CD4-positive, alpha-beta memory T cell (primary cell): ENCODE measurements around the gene ANKRD52. TPM values are rescaled to one million over a fixed set of nuclear protein-coding genes. Genes with fewer than 3 reads are reported as not detected.

Experiments
- CTCF ChIA-PET: fragments of 350-600 bp; sonication (Branson Sonifier 250); formaldehyde crosslinking; loops from one replicate; lab custom pipeline; 2021; ENCODE audit warnings: inconsistent platforms; ENCODE audit not compliant: partially characterized antibody; lab: Charles Lee
- POLR2A ChIA-PET: fragments of 350-600 bp; sonication (Branson Sonifier 250); formaldehyde crosslinking; loops from one replicate; lab custom pipeline; 2021; ENCODE audit not compliant: partially characterized antibody; lab: Charles Lee
- DNase-seq, 5 donors: peaks; one replicate each; pipeline versions ENCODE4 v3.0.0 to v3.0.0-alpha.2; 2020 to 2022; ENCODE audit warnings: mixed read lengths in 1 of 5
- H3K27ac ChIP-seq: one replicate; pipeline ENCODE4 v1.7.0; 2013; ENCODE audit warnings: low read depth, low read length
- H3K27me3 ChIP-seq: 2 replicates; pipeline ENCODE4 v1.7.0; 2013; ENCODE audit warnings: mild to moderate bottlenecking, low read length, moderate library complexity; ENCODE audit not compliant: insufficient read depth
- H3K36me3 ChIP-seq: 2 replicates; pipeline ENCODE4 v1.7.0; 2013; ENCODE audit warnings: mild to moderate bottlenecking, low read length, moderate library complexity; ENCODE audit not compliant: insufficient read depth
- H3K4me1 ChIP-seq: 2 replicates; pipeline ENCODE4 v1.7.0; 2013; ENCODE audit warnings: mild to moderate bottlenecking, low read length, moderate library complexity; ENCODE audit not compliant: insufficient read depth
- H3K4me3 ChIP-seq, 2 donors: one replicate each; pipeline ENCODE4 v1.7.0; 2013; ENCODE audit warnings: low read length in 2 of 2, mild to moderate bottlenecking in 1 of 2
- H3K9me3 ChIP-seq, 2 donors: one replicate each; pipeline ENCODE4 v1.7.0; 2013; ENCODE audit warnings: low read length in 2 of 2, control low read depth in 1 of 2; ENCODE audit not compliant: control insufficient read depth in 1 of 2
- H3K27ac Mint-ChIP-seq, 7 donors: one replicate each; pipeline ENCODE4 v1.8.0; 2020 to 2021; ENCODE audit warnings: mixed read lengths in 7 of 7, mild to moderate bottlenecking in 6 of 7, inconsistent platforms in 3 of 7, moderate library complexity in 3 of 7
- H3K27me3 Mint-ChIP-seq, 2 donors: one replicate each; pipeline ENCODE4 v1.8.0; 2020 to 2021; ENCODE audit warnings: mixed read lengths in 2 of 2
- H3K36me3 Mint-ChIP-seq, 2 donors: one replicate each; pipeline ENCODE4 v1.8.0; 2020 to 2021; ENCODE audit warnings: mixed read lengths in 2 of 2, inconsistent platforms in 1 of 2, mild to moderate bottlenecking in 1 of 2
- H3K4me1 Mint-ChIP-seq, 4 donors: one replicate each; pipeline ENCODE4 v1.8.0; 2020 to 2021; ENCODE audit warnings: mixed read lengths in 4 of 4, mild to moderate bottlenecking in 1 of 4
- H3K4me3 Mint-ChIP-seq, 8 donors: one replicate each; pipeline ENCODE4 v1.8.0; 2020 to 2021; ENCODE audit warnings: mixed read lengths in 8 of 8, mild to moderate bottlenecking in 7 of 8, moderate library complexity in 6 of 8, inconsistent platforms in 3 of 8
- H3K9me3 Mint-ChIP-seq, 8 donors: one replicate each; pipeline ENCODE4 v1.8.0; 2020 to 2021; ENCODE audit warnings: mixed read lengths in 8 of 8, mild to moderate bottlenecking in 5 of 8, inconsistent platforms in 3 of 8, moderate library complexity in 1 of 8
- intact Hi-C: fragments of 100-400 bp; cut with micrococcal nuclease; formaldehyde crosslinking; loops from one replicate; pipeline ENCODE4 v1.15.1; 2023
- polyA plus RNA-seq, 2 donors: library from polyadenylated mRNA; unstranded; fragments of 300-500 nt; fragmentation: Illumina TruSeq; gene quantifications; one replicate each; pipeline ENCODE4 v1.2.3, GENCODE V29; 2021
- total RNA-seq, 2 experiments: library from RNA; stranded (reverse); gene quantifications; one replicate each; pipeline ENCODE4 v1.2.3, GENCODE V29; 2021

ANKRD52 gene
- total and polyA plus RNA-seq, 4 experiments from 2014 or later = 3.4 to 44.5 (median 34.6) TPM

GRCh38 chr12:56208006-56208405 lies 50.2 kb downstream of the ANKRD52 start:
- POLR2A ChIA-PET = interaction anchor here (0.6 to 2.1 kb wide), 5 partner anchors 12 to 256 kb away, joined by 3 to 11 read pairs (median 3); partner anchors contain the start of genes ESYT1, RNF41 and SMARCC2
- Mint-ChIP-seq H3K27ac (no peak overlapping the region), H3K9me3 (no peaks in the 10 kb centered on the region), H3K27me3 (no peaks in the 10 kb centered on the region), H3K36me3 (peaks cover 35 to 62% of the 10 kb centered on the region in 2 donors), H3K4me3 (no peak overlapping the region), H3K4me1 (peaks cover 0 to 3% (median under 1%) of the 10 kb centered on the region in 4 donors)
- H3K9me3 ChIP-seq = no peaks in the 10 kb centered on the region
- H3K27me3 ChIP-seq = no peaks in the 10 kb centered on the region
- intact Hi-C loops = no loop called here
- CTCF ChIA-PET = interaction anchor here (0.5 to 5.2 kb wide), 8 partner anchors 11 to 543 kb away, joined by 3 to 30 read pairs (median 3); partner anchors contain the start of gene RNF41
- H3K4me3 ChIP-seq = no peak overlapping the region
- H3K36me3 ChIP-seq = peaks cover 48% of the 10 kb centered on the region
- H3K4me1 ChIP-seq = no peaks in the 10 kb centered on the region
- no peak for DNase-seq
- H3K27ac ChIP-seq = no peak overlapping the region

DNA sequence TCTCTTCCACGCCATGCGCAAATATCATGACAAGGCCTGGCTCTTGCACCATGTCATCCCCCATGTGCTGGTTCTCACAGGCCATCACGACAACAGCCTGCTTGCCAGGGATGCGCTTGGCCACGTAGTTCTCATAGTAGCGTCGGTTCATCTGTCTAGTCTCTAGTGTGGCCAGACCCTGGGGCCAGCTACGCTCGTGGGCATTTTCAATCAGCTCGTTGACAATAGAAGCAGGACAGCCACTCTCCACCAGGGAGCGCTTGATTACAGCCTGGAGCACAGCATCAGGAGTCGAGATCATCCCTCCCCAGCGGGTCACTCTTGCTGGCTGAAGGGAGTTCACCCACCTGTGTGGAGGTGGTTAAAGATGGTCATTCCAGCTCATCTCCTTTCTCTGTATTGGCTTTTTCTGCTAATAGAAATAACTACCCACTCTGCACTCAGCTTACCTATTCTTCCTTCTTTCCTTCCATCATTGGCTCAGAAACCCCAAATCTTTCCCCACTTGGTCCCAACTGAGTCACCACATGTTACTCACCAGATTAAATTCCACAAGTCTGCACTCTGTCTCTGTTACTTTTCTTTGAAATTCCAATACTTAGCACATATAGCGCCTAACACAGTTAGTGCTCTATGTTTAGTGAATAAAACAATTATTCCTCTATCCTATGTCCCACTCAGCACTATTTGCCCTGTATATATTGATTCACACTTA lies 51.6 kb downstream of the ANKRD52 start:
- H3K9me3 Mint-ChIP-seq = no peaks in the 10 kb centered on the region
- H3K4me1 Mint-ChIP-seq = peaks cover 0 to 4% (median 2%) of the 10 kb centered on the region in 4 donors
- no peaks in the 10 kb centered on the region for H3K27me3 Mint-ChIP-seq
- Histone ChIP-seq H3K27ac (no peak overlapping the region), H3K27me3 (no peaks in the 10 kb centered on the region), H3K4me1 (no peaks in the 10 kb centered on the region), H3K9me3 (no peaks in the 10 kb centered on the region), H3K4me3 (no peak overlapping the region), H3K36me3 (peaks cover 35% of the 10 kb centered on the region)
- POLR2A ChIA-PET = interaction anchor here (1.3 to 1.5 kb wide), 3 partner anchors 14 to 78 kb away, joined by 3 to 7 read pairs (median 3); partner anchors contain the start of genes ESYT1 and RNF41
- DNase-seq = peak in 4 of 5 donors; percentile 22 to 48 (median 24)
- intact Hi-C loops = loop anchor here (1.0 kb wide), 1 partner anchor 258 kb away; no protein-coding TSS in a partner anchor
- H3K4me3 Mint-ChIP-seq = no peak overlapping the region
- H3K36me3 Mint-ChIP-seq = peaks cover 27 to 50% of the 10 kb centered on the region in 2 donors
- H3K27ac Mint-ChIP-seq = peak overlapping the region in 3 of 7 donors; percentile 33 to 55 (median 37)
- CTCF ChIA-PET = interaction anchor here (1.1 to 5.2 kb wide), 8 partner anchors 12 to 257 kb away, joined by 3 to 30 read pairs (median 7); partner anchors contain the start of genes RNF41 and ZC3H10

DNA sequence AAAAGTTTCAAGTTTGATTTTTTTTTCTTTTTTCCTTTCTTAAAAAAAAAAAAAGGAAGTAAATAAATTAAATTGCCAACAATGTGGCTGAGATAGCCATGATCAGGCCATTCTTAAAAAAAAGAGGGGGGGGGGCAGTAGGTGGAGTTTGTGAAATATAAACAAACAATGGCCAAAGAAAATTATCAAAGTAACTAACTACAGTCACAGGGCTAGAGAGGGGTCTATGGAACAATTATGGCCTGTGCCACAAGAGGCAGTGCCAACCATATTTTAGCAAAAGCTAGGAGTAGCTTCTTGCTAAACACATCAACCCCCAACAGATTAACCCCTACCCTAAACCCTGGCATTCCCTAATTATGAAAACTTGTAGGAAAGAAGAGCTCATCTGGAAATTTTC lies 52.7 kb downstream of the ANKRD52 start:
- Mint-ChIP-seq H3K4me3 (no peak overlapping the region), H3K27ac (peak overlapping the region in 2 of 7 donors; percentile 30 to 37), H3K27me3 (no peaks in the 10 kb centered on the region), H3K4me1 (peaks cover 0 to 4% (median under 1%) of the 10 kb centered on the region in 4 donors), H3K9me3 (no peaks in the 10 kb centered on the region), H3K36me3 (peaks cover 22 to 41% of the 10 kb centered on the region in 2 donors)
- no peak for DNase-seq
- H3K27me3 ChIP-seq = no peaks in the 10 kb centered on the region
- H3K36me3 ChIP-seq = peaks cover 30% of the 10 kb centered on the region
- no peak overlapping the region for H3K27ac ChIP-seq
- H3K9me3 ChIP-seq = no peaks in the 10 kb centered on the region
- no peaks in the 10 kb centered on the region for H3K4me1 ChIP-seq
- ChIA-PET POLR2A (interaction anchor here (0.8 to 1.5 kb wide), 5 partner anchors 9 to 259 kb away, joined by 3 to 7 read pairs (median 3); partner anchors contain the start of gene RNF41), CTCF (interaction anchor here (0.9 to 5.2 kb wide), 8 partner anchors 11 to 259 kb away, joined by 3 to 30 read pairs (median 7); partner anchors contain the start of genes ANKRD52, RNF41, SMARCC2 and ZC3H10)
- intact Hi-C loops = no loop called here
- no peak overlapping the region for H3K4me3 ChIP-seq

DNA sequence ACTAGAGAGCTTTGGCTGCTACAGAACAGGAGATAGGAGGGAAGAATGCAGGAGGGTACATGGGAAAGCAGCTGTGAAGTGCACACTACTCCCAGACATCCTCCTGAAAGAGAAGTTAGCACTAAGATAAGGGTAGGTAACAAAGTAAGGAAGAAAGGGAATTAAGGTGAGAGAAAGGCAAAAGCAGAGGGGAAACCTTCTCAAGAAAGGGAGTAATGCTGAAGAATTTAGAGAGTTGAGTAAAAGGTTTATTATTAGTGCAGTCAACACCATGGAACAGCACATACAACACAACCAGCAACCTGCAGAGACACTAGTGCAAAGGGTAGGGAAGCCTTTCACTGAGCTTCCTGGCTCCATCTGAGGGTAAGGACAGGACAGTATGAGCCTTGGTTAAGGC lies 53.9 kb downstream of the ANKRD52 start:
- H3K4me3 ChIP-seq = no peak overlapping the region
- intact Hi-C loops = no loop called here
- H3K4me1 Mint-ChIP-seq = peaks cover 0 to 4% (median under 1%) of the 10 kb centered on the region in 4 donors
- no peak overlapping the region for H3K27ac ChIP-seq
- no peak for DNase-seq
- CTCF ChIA-PET = interaction anchor here (0.7 to 5.2 kb wide), 6 partner anchors 12 to 54 kb away, joined by 3 to 30 read pairs (median 4); partner anchors contain the start of genes ANKRD52, RNF41 and SMARCC2
- peak overlapping the region in 3 of 7 donors; percentile 9 to 85 (median 35) for H3K27ac Mint-ChIP-seq
- POLR2A ChIA-PET = interaction anchor here (1.3 to 1.5 kb wide), 2 partner anchors 18 to 260 kb away, joined by 3 to 5 read pairs; partner anchors contain the start of gene RNF41
- H3K36me3 Mint-ChIP-seq = peaks cover 14 to 33% of the 10 kb centered on the region in 2 donors
- no peaks in the 10 kb centered on the region for H3K27me3 Mint-ChIP-seq
- no peaks in the 10 kb centered on the region for H3K9me3 ChIP-seq
- H3K4me3 Mint-ChIP-seq = no peak overlapping the region
- H3K36me3 ChIP-seq = peaks cover 21% of the 10 kb centered on the region
- H3K27me3 ChIP-seq = no peaks in the 10 kb centered on the region
- H3K9me3 Mint-ChIP-seq = no peaks in the 10 kb centered on the region
- H3K4me1 ChIP-seq = no peaks in the 10 kb centered on the region

GRCh38 chr12:56202838-56203237 lies 55.3 kb downstream of the ANKRD52 start:
- peaks cover 0 to 6% (median under 1%) of the 10 kb centered on the region in 4 donors for H3K4me1 Mint-ChIP-seq
- POLR2A ChIA-PET = interaction anchor here (1.2 to 2.0 kb wide), 2 partner anchors 19 to 64 kb away, joined by 3 to 8 read pairs; partner anchors contain the start of genes COQ10A and RNF41
- H3K9me3 ChIP-seq = no peaks in the 10 kb centered on the region
- H3K4me3 Mint-ChIP-seq = no peak overlapping the region
- no peaks in the 10 kb centered on the region for H3K27me3 ChIP-seq
- peak overlapping the region in 3 of 7 donors; percentile 42 to 69 (median 56) for H3K27ac Mint-ChIP-seq
- no peaks in the 10 kb centered on the region for H3K4me1 ChIP-seq
- no peaks in the 10 kb centered on the region for H3K27me3 Mint-ChIP-seq
- H3K4me3 ChIP-seq = no peak overlapping the region
- peaks cover 14 to 26% of the 10 kb centered on the region in 2 donors for H3K36me3 Mint-ChIP-seq
- H3K36me3 ChIP-seq = peaks cover 17% of the 10 kb centered on the region
- H3K27ac ChIP-seq = no peak overlapping the region
- no peaks in the 10 kb centered on the region for H3K9me3 Mint-ChIP-seq
- CTCF ChIA-PET = interaction anchor here (0.7 to 3.5 kb wide), 4 partner anchors 10 to 261 kb away, joined by 3 to 10 read pairs (median 4); no protein-coding TSS in a partner anchor
- intact Hi-C loops = no loop called here
- no peak for DNase-seq

- no peaks in the 10 kb centered on the region for H3K27me3 Mint-ChIP-seq
- intact Hi-C loops = no loop called here
- Histone ChIP-seq H3K4me3 (no peak overlapping the region), H3K27me3 (no peaks in the 10 kb centered on the region), H3K9me3 (no peaks in the 10 kb centered on the region), H3K36me3 (peaks cover 12% of the 10 kb centered on the region), H3K4me1 (no peaks in the 10 kb centered on the region), H3K27ac (no peak overlapping the region)
- peaks cover 0 to 6% (median under 1%) of the 10 kb centered on the region in 4 donors for H3K4me1 Mint-ChIP-seq
- POLR2A ChIA-PET = interaction anchor here (1.2 to 2.0 kb wide), 3 partner anchors 13 to 65 kb away, joined by 3 to 8 read pairs (median 7); partner anchors contain the start of genes COQ10A, RNF41 and SMARCC2
- CTCF ChIA-PET = interaction anchor here (0.9 to 3.5 kb wide), 6 partner anchors 10 to 262 kb away, joined by 3 to 10 read pairs (median 4); partner anchors contain the start of genes RNF41 and ZC3H10
- peaks cover 10 to 21% of the 10 kb centered on the region in 2 donors for H3K36me3 Mint-ChIP-seq
- H3K27ac Mint-ChIP-seq = peak overlapping the region in 3 of 7 donors; percentile 29 to 69 (median 56)
- no peaks in the 10 kb centered on the region for H3K9me3 Mint-ChIP-seq
- no peak overlapping the region for H3K4me3 Mint-ChIP-seq
- DNase-seq = no peak
Observed at GRCh38 chr12:56202366-56202765, 55.8 kb downstream of the ANKRD52 start.
